Measurements from ENCODE around the gene CPAMD8.

Gene CPAMD8

DNA sequence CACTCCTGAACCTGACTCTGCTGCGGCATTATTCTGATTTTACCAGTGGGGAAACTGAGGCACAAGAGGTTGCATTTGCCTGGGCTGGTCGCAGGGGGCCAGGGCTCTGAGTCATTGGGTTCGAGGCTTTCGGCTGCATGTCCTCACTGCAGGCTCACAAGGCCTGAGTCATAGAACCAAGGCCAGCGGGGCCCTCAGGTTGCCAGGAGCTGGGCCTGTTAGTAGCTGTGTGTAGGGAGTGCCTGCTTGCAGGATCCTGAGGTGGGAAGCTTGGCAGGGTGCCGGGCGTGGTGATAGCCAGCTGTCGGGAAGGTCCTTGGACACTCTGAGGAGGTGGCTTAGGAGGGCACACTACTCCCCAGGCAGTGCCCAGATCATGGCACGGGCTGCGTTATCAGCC, 159.4 kb downstream of the CPAMD8 start:
- DNase-seq = no peak

DNA sequence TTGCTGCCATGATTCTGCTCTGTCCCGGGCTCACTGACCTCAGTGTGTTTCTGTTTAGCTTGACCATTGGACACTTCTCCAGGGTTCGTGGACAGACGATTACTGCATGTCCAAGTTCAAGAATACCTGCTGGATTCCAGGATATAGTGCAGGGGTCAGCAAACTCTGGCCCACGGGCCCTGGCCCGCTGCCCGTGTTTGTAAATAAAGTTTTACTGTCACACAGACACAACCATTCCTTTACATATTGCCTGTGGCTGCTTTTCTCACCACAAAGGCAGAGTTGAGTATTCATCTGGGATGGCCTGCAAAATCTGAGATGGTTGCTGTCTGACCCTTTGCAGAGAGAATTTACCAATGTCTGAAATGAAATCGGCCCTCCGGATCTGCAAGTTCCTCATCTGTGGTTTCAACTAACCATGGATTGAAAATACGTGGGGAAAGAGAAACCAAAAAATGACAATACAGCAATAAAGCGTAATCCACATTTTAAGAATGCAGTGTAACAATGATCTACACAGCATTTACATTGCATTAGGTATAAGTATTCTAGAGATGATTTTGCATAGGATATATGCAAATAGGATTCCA, 163.7 kb downstream of the CPAMD8 start:
- no peak for DNase-seq

DNA sequence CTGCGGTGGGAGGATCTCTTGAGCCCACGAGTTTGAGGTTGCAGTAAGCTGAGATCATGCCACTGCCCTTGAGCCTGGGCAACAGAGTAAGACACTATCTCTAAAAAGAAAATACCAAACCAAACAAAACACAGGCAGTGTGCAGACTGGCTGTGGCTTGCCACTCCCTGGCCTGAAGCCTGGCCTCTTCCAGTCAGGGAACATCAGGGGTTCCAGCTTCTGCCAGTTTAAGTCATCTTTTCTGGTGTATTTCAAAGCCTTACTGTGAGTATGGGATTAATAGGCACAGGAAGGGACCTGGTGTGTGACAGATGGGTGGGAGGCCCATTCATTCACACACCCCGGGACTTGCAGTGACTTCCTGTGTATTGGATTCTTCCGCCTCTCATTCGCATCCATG, 164.8 kb downstream of the CPAMD8 start:
- DNase-seq = no peak

- DNase-seq = no peak
Measured at GRCh38 chr19:16861011-16861410, 165.6 kb downstream of the CPAMD8 start.

- no peak for DNase-seq
Measured at GRCh38 chr19:16860118-16860517, 166.5 kb downstream of the CPAMD8 start.

DNA sequence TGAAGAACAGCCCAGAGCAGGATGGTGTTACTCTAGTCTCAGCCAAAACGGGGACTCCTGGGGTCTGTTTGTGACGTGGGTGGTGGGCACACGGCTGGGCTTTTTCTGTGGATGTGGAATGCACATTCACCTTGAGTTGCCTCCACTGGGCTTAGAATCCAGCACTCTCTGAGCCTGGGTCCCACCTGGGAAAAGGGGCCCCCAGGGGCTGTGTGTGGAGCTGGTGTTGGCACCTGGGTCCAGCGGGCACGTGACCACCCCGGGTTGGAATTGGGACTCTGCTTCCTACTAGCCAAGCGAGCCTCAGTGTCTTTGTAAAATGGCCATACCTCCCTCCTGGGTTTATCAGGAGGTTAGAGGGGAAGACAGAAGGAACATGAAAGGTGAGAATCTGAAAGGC, 167.0 kb downstream of the CPAMD8 start:
- DNase-seq = no peak

DNA sequence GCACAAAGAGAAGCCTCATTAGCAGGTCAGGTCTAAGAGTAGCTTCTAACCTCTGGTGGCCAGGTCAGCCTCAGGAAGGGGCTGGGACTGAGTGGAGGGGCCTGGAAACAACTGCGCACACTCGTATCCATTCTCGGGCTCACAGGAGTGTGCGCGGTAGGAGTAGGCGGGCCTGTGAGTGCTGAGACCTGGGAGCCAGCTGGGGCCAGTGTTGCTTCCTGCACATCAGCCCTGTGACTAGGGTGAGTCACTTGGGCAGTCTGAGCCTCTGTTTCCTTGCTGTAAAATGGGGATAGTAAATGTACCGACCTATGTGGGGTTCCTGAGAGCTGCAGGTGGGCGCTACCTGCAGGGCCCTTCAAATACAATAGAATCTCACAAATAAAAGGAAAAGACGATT, 170.5 kb downstream of the CPAMD8 start:
- DNase-seq = no peak

GRCh38 chr19:16853066-16853465, 173.5 kb downstream of the CPAMD8 start:
- DNase-seq = no peak

GRCh38 chr19:16851031-16851712, 175.4 kb downstream of the CPAMD8 start:
- no peak for DNase-seq

DNA sequence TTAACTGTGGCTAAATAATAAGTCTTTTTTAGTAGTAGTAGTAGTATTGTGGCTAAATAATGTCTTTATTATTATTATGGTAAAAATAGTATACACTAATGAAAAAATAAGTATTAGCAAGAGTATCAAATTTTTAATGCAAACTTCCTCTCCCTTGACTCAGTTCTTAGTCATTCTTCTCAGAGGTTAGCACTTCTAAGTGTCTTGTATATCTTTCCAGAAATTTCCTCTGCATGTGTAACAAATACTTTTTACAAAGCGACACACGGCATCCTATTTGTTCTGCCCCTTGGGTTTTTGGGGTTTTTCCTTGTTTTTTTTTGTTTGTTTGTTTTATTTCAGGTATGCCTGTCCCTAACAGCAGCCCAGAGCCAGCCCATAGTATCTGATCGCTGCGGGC, 176.5 kb downstream of the CPAMD8 start:
- DNase-seq = no peak

DNA sequence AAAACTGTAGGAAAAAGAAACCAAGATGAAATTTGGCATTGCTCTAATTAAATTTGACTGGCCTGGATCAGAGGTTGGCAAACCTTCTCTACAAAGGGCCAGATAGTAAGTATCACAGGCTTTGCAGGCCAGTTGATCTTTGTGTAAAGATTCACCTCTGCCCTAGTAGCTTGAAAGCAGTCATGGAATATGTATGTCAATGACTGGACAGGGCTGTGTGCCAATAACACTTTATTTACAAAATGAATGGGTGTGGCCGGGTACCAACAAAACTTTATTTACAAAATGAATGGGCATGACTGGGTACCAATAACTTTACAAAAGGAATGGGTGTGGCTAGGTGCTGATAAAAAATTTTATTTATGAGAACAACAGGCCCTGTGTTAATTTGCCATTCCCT, 177.4 kb downstream of the CPAMD8 start:
- DNase-seq = no peak

GRCh38 chr19:16847430-16847829, 179.2 kb downstream of the CPAMD8 start:
- DNase-seq = no peak

DNA sequence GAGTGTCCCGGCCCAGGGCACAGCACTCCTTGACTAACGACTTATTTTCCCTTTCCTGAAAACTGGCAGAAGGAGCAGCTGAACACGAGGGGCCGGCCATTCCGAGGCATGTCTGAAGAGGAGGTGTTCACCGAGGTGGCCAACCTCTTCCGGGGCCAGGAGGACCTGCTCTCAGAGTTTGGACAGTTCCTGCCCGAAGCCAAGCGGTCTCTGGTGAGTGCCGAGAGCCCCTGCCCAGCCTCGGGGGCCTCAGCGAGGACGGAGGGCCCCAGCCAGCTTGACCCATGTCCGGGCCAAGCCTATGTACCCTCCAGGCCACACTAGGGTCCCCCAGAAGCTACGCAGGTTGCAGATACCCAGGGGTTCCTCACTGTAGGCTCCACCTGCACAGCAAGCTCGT, 179.7 kb downstream of the CPAMD8 start:
- no peak for DNase-seq
